GM21717 (cell line): ENCODE measurements around the gene UBE2E3.

Experiments
- ATAC-seq: cut with Tn5 transposase; IDR thresholded peaks from one replicate; pipeline ENCODE4 v1.9.1; 2021; ENCODE audit warnings: mild to moderate bottlenecking, moderate library complexity; ENCODE audit not compliant: unreplicated experiment

Gene UBE2E3

GRCh38 chr2:180980106-180980942, at the start of gene UBE2E3:
UBE2E3 (plus strand) TSS chr2:180980605; CDS start chr2:180982043, 1,438 bp downstream.
- peak; percentile 80 for ATAC-seq

DNA sequence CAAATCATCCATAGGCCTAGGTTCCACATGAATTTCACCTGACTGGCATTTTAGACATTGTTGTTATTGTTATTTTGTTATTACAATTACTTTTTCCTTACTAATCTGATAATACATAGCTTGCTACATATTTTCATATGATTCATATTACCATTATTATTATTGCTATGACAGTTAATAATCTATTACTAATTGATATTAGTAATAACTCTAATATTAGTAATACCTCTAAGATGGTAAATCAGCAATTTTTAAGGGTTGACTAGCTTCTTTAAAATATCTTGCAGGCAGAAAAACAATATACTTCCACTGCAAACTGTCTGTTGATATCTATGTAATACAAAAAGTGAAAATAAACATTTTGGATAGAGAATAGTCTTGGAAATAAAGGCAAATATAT, 48.6 kb upstream of the UBE2E3 start:
- no peak for ATAC-seq

DNA sequence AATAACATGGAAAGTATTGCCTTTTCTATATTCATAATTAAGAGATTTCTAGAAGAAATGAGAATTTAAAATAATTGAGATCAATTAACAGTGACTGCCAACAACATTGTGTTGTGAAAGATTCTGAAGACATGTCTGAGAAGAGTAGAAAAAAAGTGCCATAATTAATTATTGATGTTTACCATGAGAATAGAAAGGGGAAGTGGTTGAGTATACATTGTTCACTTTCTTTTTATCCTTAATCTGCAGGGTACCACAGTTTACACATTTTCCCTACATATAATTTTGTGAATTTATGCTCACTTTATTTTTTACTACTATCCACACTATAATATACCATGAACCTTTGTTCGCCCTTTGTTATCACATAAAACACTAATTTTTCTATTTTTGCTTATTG, 47.1 kb upstream of the UBE2E3 start:
- no peak for ATAC-seq

- no peak for ATAC-seq
These were observed 45.5 kb upstream of the UBE2E3 start for GRCh38 chr2:180934911-180935310.

DNA sequence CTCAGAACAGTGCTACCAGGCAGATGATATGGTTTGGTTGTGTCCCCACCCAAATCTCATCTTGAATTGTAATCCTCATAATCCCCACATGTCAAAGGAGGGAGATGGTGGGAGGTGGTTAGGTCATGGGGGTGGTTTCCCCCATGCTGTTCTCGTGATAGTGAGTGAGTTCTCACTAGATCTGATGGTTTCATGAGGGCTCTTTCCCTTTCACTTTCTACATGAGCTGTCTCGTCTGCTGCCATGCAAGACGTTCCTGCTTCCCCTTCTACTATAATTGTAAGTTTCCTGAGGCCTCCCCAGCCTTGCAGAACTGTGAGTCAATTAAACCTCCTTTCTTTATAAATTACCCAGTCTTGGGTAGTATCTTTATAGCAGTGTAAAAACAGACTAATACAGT, 42.9 kb upstream of the UBE2E3 start:
- ATAC-seq = peak; percentile 85

DNA sequence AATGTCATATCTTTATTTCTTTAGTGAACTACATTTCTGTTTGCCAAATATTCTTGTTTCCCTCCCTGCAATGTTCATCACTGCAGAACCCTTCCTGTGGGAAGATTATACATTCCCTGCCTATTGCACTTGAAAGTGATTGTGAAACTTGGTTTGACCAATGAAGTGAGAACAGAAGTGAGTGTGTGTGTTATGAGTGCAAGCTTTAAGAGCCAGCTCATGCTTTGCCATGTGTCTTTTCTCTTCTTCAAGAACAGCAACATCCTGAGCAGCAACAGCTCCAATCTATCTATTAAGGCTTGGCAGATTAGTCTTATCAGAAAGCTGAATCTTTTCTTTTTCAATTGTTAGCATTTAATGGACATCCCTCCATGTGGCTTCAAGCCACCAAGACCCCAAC, 42.0 kb upstream of the UBE2E3 start:
- ATAC-seq = peak; percentile 55

GRCh38 chr2:180943275-180943674, 37.1 kb upstream of the UBE2E3 start:
- no peak for ATAC-seq

DNA sequence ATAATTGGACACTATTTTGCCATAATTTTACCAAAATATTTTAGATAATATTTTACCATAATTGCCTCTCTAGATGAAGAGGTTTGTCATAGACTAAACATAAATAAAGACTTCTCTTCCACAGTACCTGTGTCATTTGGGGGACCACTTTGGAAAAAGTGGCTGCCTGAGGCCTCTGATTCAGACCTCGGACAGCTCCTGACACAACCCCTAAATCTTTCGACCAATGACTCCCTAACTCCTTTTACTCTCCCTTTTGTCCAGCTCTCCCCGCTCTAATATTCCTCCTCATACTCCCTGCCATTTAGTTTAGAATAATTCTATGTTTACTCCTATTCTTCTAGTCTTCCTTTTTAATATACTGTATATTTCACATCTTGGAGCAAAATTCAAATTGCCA, 36.0 kb upstream of the UBE2E3 start:
- no peak for ATAC-seq

DNA sequence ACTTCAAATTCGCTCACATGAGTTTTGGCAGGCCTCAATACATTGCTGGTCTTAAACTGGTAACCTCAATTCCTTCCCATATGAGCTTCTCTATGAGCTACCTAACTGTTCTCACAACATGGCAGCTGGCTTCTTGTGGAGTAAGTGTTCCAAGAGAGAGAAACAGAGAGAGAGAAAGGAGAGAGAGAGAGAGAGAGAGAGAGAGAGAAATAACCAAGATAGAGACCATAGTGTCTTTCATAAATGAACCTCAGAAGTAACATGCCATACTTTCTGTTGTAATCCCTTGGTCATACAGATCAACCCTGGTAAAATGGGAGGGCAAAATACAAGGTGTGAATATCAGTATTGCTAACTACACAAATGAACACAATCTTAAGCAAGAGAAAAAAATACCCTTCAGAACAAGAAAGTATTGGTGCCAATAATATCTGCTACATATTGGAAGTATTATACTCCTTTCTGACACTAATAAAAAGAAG, 33.2 kb upstream of the UBE2E3 start:
- ATAC-seq = no peak

- ATAC-seq = no peak
These were observed 30.5 kb upstream of the UBE2E3 start for GRCh38 chr2:180949896-180950295.

DNA sequence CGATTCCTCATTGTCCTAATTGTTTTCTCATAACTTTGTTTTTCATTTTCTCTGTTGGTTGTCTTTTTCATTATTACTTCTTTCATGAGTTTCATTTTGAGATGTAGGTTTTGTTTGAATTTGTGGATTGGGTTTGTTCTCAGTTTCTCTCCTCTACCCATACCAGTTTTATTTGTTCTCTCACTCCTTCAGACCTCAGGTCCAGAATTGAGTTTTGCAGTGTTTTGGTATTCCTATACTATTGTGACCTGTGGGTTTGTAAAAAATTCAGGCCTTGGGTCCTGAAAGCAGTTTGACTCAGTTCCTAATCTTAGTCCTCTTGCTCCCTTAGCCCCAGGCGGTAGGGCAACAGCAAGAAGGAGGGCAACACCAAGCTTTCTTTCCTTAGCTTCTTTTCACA, 28.3 kb upstream of the UBE2E3 start:
- peak; percentile 84 for ATAC-seq

DNA sequence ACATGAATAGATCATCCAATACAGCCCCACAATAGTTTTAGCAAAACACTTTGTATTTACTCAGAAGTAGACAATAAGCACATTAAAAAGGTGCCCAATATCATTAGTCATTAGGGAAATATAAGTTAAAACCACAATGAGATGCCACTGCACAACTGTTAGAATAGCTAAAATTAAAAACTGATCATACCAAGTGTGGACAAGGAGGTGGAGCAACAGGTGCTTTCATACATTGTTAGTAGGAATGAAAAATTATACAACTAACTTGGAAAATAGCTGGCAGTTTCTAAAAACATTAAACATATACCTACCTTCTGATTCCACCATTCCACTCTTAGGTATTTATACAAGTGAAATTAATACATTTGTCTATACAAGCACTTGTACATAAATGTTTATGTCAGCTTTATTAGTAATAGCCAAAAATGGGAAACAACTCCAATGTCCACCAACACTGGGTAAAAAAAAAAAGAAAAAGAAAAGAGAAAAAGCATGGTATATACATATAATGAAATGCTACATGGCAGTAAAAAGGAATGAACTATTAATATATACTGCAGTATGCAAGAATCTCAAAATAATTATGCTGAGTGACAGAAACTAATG, 27.6 kb upstream of the UBE2E3 start:
- ATAC-seq = no peak

DNA sequence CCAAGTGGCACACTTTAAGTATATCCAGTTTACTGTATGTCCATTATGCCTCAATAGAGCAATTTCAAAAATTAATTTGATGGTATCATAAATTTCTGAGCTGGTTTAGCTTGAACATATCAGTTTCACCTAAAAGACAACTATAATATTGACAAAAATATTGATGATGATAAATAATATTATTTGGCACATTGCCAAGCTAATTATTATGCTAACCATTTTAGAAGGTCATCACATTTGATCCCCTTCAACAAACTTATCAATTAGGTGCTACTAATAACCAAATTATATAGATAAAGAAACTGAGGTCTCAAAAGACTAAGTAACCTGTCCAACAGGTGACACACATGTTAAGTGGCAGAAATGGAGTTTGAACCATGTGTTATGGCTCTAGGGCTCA, 26.9 kb upstream of the UBE2E3 start:
- ATAC-seq = no peak

DNA sequence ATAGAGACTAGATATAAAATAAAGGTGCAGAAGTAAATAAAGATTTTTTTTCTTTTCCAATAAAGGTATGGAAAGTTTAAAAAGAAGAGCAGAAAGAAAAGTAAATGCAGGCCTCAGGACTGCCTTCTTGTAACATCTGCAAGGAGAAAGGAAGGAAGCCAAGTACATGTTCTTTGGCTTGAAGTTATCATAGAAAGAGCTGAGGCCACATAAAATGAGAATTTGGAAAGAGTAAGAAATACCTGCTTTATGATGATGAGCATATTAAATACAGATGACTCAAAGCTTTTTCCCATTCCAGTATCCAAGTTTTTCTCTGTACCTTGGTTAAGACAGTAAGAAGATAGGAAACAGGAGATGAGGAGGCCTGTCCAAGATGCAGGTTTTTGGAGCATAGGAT, 25.3 kb upstream of the UBE2E3 start:
- ATAC-seq = no peak

DNA sequence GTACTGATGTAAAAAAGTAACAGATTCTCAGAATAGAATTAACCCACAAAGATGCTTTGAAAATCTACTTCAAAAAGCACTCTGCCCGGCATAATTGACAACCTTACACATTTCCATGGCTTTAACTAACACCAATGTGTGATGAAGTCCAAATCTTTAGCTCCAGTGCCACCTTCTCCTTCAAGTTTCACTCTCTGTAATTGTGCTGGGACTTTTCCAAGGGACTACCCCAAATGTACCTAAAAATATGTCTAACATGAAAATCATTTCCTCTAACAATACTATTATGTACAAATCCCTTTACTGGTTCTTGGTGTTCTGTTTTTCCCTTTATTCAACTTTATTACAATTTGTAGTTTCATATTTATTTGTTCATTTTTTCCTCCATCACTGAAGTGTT, 20.6 kb upstream of the UBE2E3 start:
- no peak for ATAC-seq

DNA sequence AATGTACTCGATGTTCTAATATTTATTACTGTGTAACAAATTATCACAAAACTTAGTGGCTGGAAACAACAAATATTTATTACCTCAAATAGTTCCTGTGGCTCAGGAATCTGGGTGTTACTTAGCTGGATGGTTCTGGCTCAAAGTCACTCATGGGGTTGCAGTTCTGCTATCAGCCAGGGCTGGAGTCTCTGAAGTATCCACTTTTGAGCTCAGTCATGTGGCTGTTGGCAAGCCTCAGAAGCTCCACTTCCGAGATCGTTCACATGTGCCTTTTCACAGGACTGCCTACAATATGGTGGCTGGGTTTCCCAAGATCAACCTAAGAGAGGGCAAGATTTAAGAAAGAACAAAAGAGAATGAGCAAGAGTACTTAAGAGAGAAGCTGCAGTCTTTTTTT, 19.4 kb upstream of the UBE2E3 start:
- no peak for ATAC-seq

DNA sequence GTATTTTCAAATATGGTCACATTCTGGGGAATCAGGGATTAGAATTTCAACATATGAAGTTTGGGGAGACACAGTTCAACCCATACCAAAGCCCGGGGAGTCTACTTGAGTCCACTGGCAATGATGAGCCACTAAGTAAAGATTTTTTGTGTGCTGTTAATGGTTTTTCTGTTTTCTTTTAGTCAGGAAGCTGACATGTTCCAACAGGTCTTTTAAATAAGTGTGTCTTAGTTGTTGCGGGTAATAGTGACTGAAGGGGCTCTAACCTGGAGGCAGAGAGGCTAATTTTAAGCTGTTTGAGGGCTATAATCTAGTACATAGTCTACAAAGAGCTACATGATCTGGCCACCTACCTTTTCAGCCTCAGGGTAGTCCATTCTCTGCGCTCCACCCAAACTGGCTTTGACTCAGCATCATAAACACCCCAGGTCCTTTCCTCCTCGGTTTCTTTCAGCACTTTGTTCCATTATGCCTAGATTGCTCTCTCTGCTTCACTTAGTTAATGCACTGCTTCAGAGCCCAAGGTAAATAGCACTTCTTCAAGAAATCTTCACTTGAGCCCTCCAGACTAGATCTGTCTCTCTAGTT, 17.6 kb upstream of the UBE2E3 start:
- no peak for ATAC-seq

- no peak for ATAC-seq
These were observed 14.0 kb upstream of the UBE2E3 start for GRCh38 chr2:180966378-180966777.

- no peak for ATAC-seq
These were observed 11.3 kb upstream of the UBE2E3 start for GRCh38 chr2:180969124-180969523.

- no peak for ATAC-seq
These were observed 10.4 kb upstream of the UBE2E3 start for GRCh38 chr2:180970016-180970415.

DNA sequence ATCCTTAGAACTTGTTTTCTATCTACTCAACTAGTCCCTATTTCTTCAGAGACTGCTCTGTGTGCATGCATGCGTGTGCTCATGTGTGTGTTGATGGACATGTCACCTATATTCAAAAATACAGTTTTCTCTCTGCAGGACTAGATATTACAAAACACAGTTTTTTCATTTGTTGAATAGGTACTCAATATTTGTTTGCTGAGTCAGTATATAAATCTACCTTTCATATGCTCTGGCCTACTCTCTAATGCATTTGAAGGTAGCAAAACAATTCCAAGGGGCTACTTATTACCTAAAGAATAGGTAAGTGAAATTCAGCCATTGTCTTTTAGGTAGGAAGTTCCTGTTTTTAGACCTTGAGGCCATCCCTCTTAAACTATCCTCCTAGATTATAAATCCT, 8.6 kb upstream of the UBE2E3 start:
- ATAC-seq = no peak

DNA sequence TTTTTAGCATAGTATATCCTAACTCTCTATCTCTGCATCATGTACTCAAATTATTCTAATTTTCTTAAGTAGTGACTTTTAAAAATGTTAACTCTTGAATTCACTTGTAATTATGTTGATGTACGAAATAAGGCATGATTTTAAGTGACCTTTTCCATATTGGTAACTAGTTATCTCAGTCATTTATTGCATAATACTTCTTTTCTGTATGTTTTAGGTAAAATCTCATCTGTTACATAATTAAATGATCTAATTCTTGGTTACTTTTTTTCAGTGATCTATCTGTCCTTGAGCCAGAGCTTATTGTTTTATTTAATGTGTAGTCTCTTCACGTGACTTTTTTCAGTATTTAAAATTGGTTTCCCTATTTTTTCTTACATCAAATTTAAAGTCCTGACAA, 4.8 kb upstream of the UBE2E3 start:
- no peak for ATAC-seq
